HFFc6 (cell line): ENCODE results near the gene TMC6. TPM values are rescaled to one million over a fixed set of nuclear protein-coding genes. Genes with fewer than 3 reads are reported as not detected.
A peak's percentile ranks its signal among the peaks of the same experiment; 100 is the strongest.

Experiments
- DNase-seq: peaks from one replicate; pipeline ENCODE4 v3.0.0-alpha.2; 2018
- H3K27ac Mint-ChIP-seq: 2 replicates; pipeline ENCODE4 v1.8.0; 2020; ENCODE audit warnings: mild to moderate bottlenecking, mixed read lengths
- H3K27me3 Mint-ChIP-seq: 2 replicates; pipeline ENCODE4 v1.8.0; 2021; ENCODE audit warnings: mild to moderate bottlenecking, moderate library complexity, mixed read lengths; ENCODE audit not compliant: insufficient read depth
- H3K36me3 Mint-ChIP-seq: 2 replicates; pipeline ENCODE4 v1.8.0; 2021; ENCODE audit warnings: low read depth, mixed read lengths
- H3K4me1 Mint-ChIP-seq: 2 replicates; pipeline ENCODE4 v1.8.0; 2020; ENCODE audit warnings: low read depth, mixed read lengths
- H3K4me3 Mint-ChIP-seq: 2 replicates; pipeline ENCODE4 v1.8.0; 2020; ENCODE audit warnings: mild to moderate bottlenecking, moderate library complexity, mixed read lengths
- H3K9me3 Mint-ChIP-seq: 2 replicates; pipeline ENCODE4 v1.8.0; 2020; ENCODE audit warnings: mild to moderate bottlenecking, mixed read lengths
- CTCF ChIP-seq: fragments of 200-600 bp; sonication (generic); IDR thresholded peaks from 2 replicates; pipeline ENCODE4 v1.5.0; 2021; ENCODE audit warnings: antibody characterized with exemption, mild to moderate bottlenecking
- total RNA-seq, 6 experiments: library from RNA; stranded (reverse); fragmentation: NEBNext Ultra II Directional; extraction: Animal tissue kit (Norgen Biotek cat#: 25700); gene quantifications; 2 replicates in 1 of 6; 3 replicates in 5 of 6; pipeline ENCODE4 v1.2.3, GENCODE V29; 2021

The TMC6 gene
- total RNA-seq, 6 experiments from 2014 or later = 0.20 to 0.59 TPM; not detected in 4

- Mint-ChIP-seq H3K9me3 (no peaks in the 10 kb centered on the region), H3K36me3 (no peaks in the 10 kb centered on the region; the same call in 1 of the 2 replicates), H3K4me1 (peaks cover 12% of the 10 kb centered on the region), H3K4me3 (peak overlapping the region; percentile 83), H3K27ac (0 out of 2 replicates have a peak overlapping the region, but pooled peaks have one; percentile 26), H3K27me3 (peaks cover under 1% of the 10 kb centered on the region; the same call in 1 of the 2 replicates)
- TF ChIP-seq CTCF = no peak
- DNase-seq = peak; percentile 52
These were observed 40.6 kb upstream of the TMC6 start for GRCh38 chr17:78168903-78169793.

- Mint-ChIP-seq H3K27ac (0 out of 2 replicates have a peak within 1 kb of the TSS, but pooled peaks have one; percentile 26), H3K4me3 (peak within 1 kb of the TSS; percentile 83), H3K36me3 (no peaks in the 10 kb centered on the region), H3K9me3 (no peaks in the 10 kb centered on the region), H3K4me1 (peaks cover 12% of the 10 kb centered on the region), H3K27me3 (peaks cover 4% of the 10 kb centered on the region)
- no peak for TF ChIP-seq CTCF
- peak; percentile 15 for DNase-seq
These were observed 39.8 kb upstream of the TMC6 start, which contains the start of gene SYNGR2 for GRCh38 chr17:78168242-78168902. Gene SYNGR2, plus strand, starts transcription at chr17:78168581. Its CDS starts 36 bp downstream, at chr17:78168617.

- Mint-ChIP-seq H3K4me3 (no peak overlapping the region), H3K9me3 (no peaks in the 10 kb centered on the region), H3K4me1 (no peaks in the 10 kb centered on the region), H3K27me3 (peaks cover 4% of the 10 kb centered on the region), H3K36me3 (no peaks in the 10 kb centered on the region), H3K27ac (no peak overlapping the region)
- TF ChIP-seq CTCF = no peak
- DNase-seq = no peak
These were observed 37.9 kb upstream of the TMC6 start for GRCh38 chr17:78166416-78166815.

GRCh38 chr17:78164748-78165607, 36.4 kb upstream of the TMC6 start:
- DNase-seq = no peak
- no peaks in the 10 kb centered on the region for H3K9me3 Mint-ChIP-seq
- H3K36me3 Mint-ChIP-seq = no peaks in the 10 kb centered on the region
- H3K27ac Mint-ChIP-seq = no peak overlapping the region
- no peak overlapping the region for H3K4me3 Mint-ChIP-seq
- no peak for TF ChIP-seq CTCF
- peaks cover 3% of the 10 kb centered on the region for H3K4me1 Mint-ChIP-seq
- H3K27me3 Mint-ChIP-seq = peaks cover 4% of the 10 kb centered on the region
